ENCODE data around the gene TXNDC11.

TXNDC11 gene

GRCh38 chr16:11651796-11652195 lies 90.9 kb downstream of the TXNDC11 start:
- Histone ChIP-seq H3K36me3 (ENCODE audit: control insufficient read depth, insufficient read depth, low read length) (no peaks in the 10 kb centered on the region), H3K27ac (ENCODE audit: low read length) (no peak overlapping the region), H3K4me1 (ENCODE audit: control insufficient read depth, insufficient read depth, low read length) (no peaks in the 10 kb centered on the region), H3K27me3 (ENCODE audit: control insufficient read depth, insufficient read depth, low read length) (no peaks in the 10 kb centered on the region), H3K4me3 (ENCODE audit: low read length) (no peak overlapping the region), H3K9me3 (ENCODE audit: control insufficient read depth, insufficient read depth, low read length) (no peaks in the 10 kb centered on the region)
- WGBS (ENCODE audit: insufficient coverage, insufficient read length): no CpG with 5 or more reads among the region's 8 CpGs
- DNase-seq (ENCODE audit: low read depth, low spot score): no peak

DNA sequence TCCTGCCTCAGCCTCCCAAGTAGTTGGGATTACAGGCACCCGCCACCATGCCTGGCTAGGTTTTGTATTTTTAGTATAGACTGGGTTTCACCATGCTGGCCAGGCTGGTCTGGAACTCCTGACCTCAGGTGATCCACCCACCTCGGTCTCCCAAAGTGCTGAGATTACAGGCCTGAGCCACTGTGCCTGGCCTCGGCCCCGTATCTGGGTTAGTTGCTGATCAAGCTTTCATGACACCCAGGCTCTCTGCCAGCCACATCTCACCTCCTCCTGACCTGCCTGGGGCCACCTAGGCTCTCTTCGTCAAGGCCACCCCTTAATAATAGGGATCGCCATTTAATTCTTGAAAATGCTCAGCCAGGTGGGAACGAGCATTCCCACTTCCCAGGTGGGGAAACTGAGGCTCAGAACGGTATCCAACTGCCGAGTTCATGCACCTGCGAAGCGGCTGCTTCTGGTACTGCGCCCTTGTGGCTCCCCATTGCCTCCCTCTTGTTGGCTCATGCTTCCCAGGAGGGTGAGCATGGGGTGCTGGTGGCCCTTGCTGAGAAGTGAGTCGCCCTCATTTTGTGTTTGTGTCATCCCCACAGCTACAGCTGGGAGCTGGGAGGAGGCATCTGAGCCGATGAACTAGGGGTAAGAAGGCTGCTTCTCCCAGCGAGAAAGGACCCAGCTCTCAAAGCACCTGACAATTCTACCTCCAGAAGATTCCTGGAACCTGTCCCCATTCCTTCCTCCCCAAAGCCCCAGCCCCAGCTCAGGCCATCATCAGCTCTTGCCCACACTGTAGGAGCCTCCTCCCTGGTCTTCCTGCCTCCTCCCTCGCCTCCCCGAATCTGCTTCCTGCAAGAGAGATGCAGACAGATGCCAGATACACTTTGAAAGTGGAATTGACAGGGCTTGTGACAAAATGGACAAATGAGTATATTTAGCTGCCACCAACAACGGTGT lies 91.7 kb downstream of the TXNDC11 start:
- Histone ChIP-seq H3K4me1 (ENCODE audit: control insufficient read depth, insufficient read depth, low read length) (no peaks in the 10 kb centered on the region), H3K4me3 (ENCODE audit: low read length) (no peak overlapping the region), H3K9me3 (ENCODE audit: control insufficient read depth, insufficient read depth, low read length) (no peaks in the 10 kb centered on the region), H3K27ac (ENCODE audit: low read length) (no peak overlapping the region), H3K36me3 (ENCODE audit: control insufficient read depth, insufficient read depth, low read length) (no peaks in the 10 kb centered on the region), H3K27me3 (ENCODE audit: control insufficient read depth, insufficient read depth, low read length) (no peaks in the 10 kb centered on the region)
- no CpG with 5 or more reads among the region's 18 CpGs for WGBS (ENCODE audit: insufficient coverage, insufficient read length)
- no peak for DNase-seq (ENCODE audit: low read depth, low spot score)

DNA sequence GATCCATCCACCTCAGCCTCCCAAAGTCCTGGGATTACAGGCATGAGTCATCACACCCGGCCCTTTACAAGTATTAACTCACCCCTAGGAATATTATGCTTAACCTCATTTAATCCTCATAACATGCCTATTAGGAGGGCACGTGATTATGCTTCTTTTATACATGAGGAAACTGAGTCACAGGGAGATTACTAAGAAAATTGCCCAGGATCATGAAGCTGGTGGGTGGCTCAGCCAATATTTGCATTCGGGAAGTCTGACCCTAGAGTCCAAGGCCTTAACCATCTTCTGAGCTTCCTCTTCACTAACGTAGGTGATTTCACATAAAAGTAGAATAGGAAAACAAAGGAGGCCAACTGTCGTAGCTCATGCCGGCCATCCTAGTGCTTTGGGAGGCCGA lies 93.4 kb downstream of the TXNDC11 start:
- Histone ChIP-seq H3K27me3 (ENCODE audit: control insufficient read depth, insufficient read depth, low read length) (no peaks in the 10 kb centered on the region), H3K4me3 (ENCODE audit: low read length) (no peak overlapping the region), H3K4me1 (ENCODE audit: control insufficient read depth, insufficient read depth, low read length) (no peaks in the 10 kb centered on the region), H3K36me3 (ENCODE audit: control insufficient read depth, insufficient read depth, low read length) (no peaks in the 10 kb centered on the region), H3K9me3 (ENCODE audit: control insufficient read depth, insufficient read depth, low read length) (no peaks in the 10 kb centered on the region), H3K27ac (ENCODE audit: low read length) (no peak overlapping the region)
- WGBS (ENCODE audit: insufficient coverage, insufficient read length): no CpG with 5 or more reads among the region's 7 CpGs
- DNase-seq (ENCODE audit: low read depth, low spot score): no peak

- H3K4me3 ChIP-seq (ENCODE audit: low read length): no peak overlapping the region
- no peak overlapping the region for H3K27ac ChIP-seq (ENCODE audit: low read length)
- H3K36me3 ChIP-seq (ENCODE audit: control insufficient read depth, insufficient read depth, low read length): no peaks in the 10 kb centered on the region
- no peaks in the 10 kb centered on the region for H3K27me3 ChIP-seq (ENCODE audit: control insufficient read depth, insufficient read depth, low read length)
- H3K9me3 ChIP-seq (ENCODE audit: control insufficient read depth, insufficient read depth, low read length): no peaks in the 10 kb centered on the region
- WGBS (ENCODE audit: insufficient coverage, insufficient read length): no CpG with 5 or more reads among the region's 4 CpGs
- DNase-seq (ENCODE audit: low read depth, low spot score): no peak
- H3K4me1 ChIP-seq (ENCODE audit: control insufficient read depth, insufficient read depth, low read length): peaks cover 4% of the 10 kb centered on the region; the same call in 1 of the 2 replicates
These were observed 99.9 kb downstream of the TXNDC11 start for GRCh38 chr16:11642765-11643116.

DNA sequence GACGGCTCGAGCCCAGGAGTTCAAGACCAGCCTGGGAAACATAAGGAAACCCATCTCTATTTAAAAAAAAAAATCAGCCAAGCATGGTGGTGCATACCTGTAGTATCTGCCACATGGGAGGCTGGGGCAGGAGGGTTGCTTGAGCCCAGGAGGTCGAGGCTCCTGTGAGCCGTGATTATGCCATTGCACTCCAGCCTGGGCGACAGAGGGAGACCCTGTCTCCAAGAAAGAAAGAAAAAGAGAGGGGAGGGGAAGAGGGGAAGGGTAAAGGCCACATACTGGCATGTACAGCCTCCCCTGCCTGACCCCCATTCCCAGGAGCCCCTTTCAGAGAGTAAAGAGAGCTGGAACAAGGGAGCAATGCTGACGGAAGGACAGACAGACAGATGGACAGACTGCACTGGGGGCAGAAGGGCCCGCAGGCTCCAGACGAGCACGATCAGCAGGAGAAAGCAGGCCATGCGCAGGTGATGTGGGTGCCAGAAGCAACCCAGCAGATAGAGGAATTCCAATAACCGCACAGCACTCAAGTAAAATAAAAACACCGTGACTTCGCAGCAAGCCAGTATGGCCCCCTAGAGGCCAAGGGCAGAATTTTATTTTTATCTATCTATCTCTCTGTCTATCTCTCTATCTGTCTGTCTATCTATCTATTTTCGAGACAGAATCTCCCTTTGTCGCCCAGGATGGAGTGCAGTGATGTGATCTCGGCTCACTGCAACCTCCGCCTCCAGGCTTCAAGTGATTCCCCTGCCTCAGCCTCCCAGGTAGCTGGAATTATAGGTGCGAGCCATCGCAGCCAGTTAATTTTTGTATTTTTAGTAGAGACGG lies 101.5 kb downstream of the TXNDC11 start:
- Histone ChIP-seq H3K4me1 (ENCODE audit: control insufficient read depth, insufficient read depth, low read length) (peaks cover 4% of the 10 kb centered on the region; the same call in 1 of the 2 replicates), H3K36me3 (ENCODE audit: control insufficient read depth, insufficient read depth, low read length) (no peaks in the 10 kb centered on the region), H3K9me3 (ENCODE audit: control insufficient read depth, insufficient read depth, low read length) (no peaks in the 10 kb centered on the region), H3K27me3 (ENCODE audit: control insufficient read depth, insufficient read depth, low read length) (no peaks in the 10 kb centered on the region), H3K4me3 (ENCODE audit: low read length) (no peak overlapping the region), H3K27ac (ENCODE audit: low read length) (no peak overlapping the region)
- DNase-seq (ENCODE audit: low read depth, low spot score): no peak
- WGBS (ENCODE audit: insufficient coverage, insufficient read length): no CpG with 5 or more reads among the region's 20 CpGs

DNA sequence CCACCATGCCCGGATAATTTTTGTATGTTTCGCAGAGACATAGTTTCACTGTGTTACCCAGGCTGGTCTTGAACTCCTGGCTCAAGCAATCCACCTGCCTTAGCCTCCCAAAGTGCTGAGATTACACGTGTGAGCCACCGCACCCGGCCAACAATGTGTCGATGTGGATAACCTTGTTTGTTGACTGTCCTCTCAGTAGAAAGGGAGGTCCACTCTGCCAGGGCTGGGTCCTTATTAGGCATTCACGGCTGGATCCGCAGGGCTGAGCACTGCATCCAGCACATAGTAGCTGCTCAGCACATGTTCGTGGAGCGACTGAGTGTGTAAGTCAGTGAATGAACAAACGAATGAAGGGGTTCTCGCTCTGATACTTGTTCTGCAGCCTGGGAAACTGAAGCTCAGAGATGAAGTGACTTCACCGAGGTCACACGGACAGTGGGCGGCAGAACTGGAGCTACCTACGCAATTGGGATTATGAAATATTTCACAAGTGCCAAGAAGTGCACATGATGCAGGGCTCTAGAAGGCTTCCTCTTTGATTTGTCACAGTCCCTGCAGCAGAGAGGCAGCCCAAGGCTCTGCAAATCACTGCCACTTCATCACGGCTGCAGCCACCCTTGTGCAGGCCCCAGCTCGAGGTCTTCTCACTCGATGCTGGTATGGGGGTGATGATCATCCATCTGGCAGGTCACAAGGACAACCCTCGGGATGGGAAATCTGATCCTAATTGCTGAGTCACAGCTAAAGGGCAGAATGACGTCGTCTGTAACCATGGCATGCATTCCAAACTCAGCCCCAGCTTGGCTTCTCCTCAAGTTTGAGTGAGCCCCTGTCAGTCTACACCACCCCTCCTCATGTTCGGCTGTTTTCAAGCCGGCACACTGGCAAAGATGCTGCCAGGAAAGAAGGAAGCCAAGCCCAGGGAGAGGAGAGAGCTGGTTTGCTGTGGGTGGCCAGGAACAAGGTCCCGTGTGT lies 102.4 kb downstream of the TXNDC11 start:
- no peak for DNase-seq (ENCODE audit: low read depth, low spot score)
- WGBS (ENCODE audit: insufficient coverage, insufficient read length): no CpG with 5 or more reads among the region's 25 CpGs
- H3K27ac ChIP-seq (ENCODE audit: low read length): no peak overlapping the region

DNA sequence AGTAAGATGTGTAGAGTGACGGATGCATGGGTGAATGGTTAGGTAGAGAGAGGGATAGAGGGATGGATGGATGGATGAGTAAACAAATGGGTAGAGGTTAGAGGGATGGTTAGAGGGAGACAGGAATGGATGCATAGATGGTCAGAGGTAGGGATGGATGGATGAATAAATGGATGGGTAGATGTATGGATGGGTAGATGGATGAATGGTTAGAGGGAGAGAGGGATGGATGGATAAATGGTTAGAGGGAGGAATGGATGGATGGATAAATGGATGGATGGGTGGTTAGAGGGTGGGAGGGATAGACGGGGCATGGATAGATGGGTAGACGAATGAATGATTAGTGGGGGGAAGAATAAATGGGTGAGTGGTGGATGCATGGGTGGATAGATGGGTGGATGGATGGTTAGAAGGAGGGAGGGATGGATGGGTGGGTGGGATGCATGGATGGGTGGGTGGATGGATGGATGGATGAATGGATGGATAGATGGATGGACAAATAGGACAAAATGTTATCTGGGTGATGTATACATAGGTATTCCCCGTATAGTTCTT lies 103.6 kb downstream of the TXNDC11 start:
- Histone ChIP-seq H3K36me3 (ENCODE audit: control insufficient read depth, insufficient read depth, low read length) (no peaks in the 10 kb centered on the region), H3K4me3 (ENCODE audit: low read length) (no peak overlapping the region), H3K4me1 (ENCODE audit: control insufficient read depth, insufficient read depth, low read length) (peaks cover 7% of the 10 kb centered on the region; the same call in 1 of the 2 replicates), H3K27ac (ENCODE audit: low read length) (no peak overlapping the region), H3K27me3 (ENCODE audit: control insufficient read depth, insufficient read depth, low read length) (no peaks in the 10 kb centered on the region), H3K9me3 (ENCODE audit: control insufficient read depth, insufficient read depth, low read length) (no peaks in the 10 kb centered on the region)
- DNase-seq (ENCODE audit: low read depth, low spot score): no peak
- 100% methylated on average over 3 of the region's 4 CpGs for WGBS (ENCODE audit: insufficient coverage, insufficient read length)

More for the DNA sequence above, 102.4 kb downstream of the TXNDC11 start:
- no peaks in the 10 kb centered on the region for H3K36me3 ChIP-seq (ENCODE audit: control insufficient read depth, insufficient read depth, low read length)
- H3K4me3 ChIP-seq (ENCODE audit: low read length): no peak overlapping the region
- H3K27me3 ChIP-seq (ENCODE audit: control insufficient read depth, insufficient read depth, low read length): no peaks in the 10 kb centered on the region
- no peaks in the 10 kb centered on the region for H3K9me3 ChIP-seq (ENCODE audit: control insufficient read depth, insufficient read depth, low read length)
- peaks cover 5% of the 10 kb centered on the region; the same call in 1 of the 2 replicates for H3K4me1 ChIP-seq (ENCODE audit: control insufficient read depth, insufficient read depth, low read length)

DNA sequence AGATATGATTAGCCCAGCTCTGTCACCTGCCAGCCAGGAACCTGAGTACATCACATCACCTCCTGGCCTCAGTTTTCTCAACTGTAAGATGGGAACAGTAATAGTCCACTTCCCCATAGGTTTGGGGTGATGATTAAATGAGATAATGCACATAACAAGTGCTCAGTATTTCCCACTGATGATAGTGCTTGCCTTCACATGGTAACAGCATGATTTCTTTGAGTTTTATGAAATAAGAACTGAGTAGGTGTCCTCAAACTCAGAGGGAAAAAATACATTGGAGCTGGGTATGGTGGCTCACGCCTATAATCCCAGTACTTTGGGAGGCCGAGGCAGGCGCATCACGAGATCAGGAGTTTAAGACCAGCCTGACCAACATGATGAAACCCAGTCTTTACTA lies 104.5 kb downstream of the TXNDC11 start:
- peaks cover 7% of the 10 kb centered on the region; the same call in 1 of the 2 replicates for H3K4me1 ChIP-seq (ENCODE audit: control insufficient read depth, insufficient read depth, low read length)
- H3K27ac ChIP-seq (ENCODE audit: low read length): no peak overlapping the region
- H3K36me3 ChIP-seq (ENCODE audit: control insufficient read depth, insufficient read depth, low read length): no peaks in the 10 kb centered on the region
- H3K27me3 ChIP-seq (ENCODE audit: control insufficient read depth, insufficient read depth, low read length): no peaks in the 10 kb centered on the region
- H3K4me3 ChIP-seq (ENCODE audit: low read length): no peak overlapping the region
- no peaks in the 10 kb centered on the region for H3K9me3 ChIP-seq (ENCODE audit: control insufficient read depth, insufficient read depth, low read length)
- DNase-seq (ENCODE audit: low read depth, low spot score): no peak
- WGBS (ENCODE audit: insufficient coverage, insufficient read length): no CpG with 5 or more reads among the region's 4 CpGs

GRCh38 chr16:11637320-11637719 lies 105.3 kb downstream of the TXNDC11 start:
- Histone ChIP-seq H3K27me3 (ENCODE audit: control insufficient read depth, insufficient read depth, low read length) (no peaks in the 10 kb centered on the region), H3K36me3 (ENCODE audit: control insufficient read depth, insufficient read depth, low read length) (no peaks in the 10 kb centered on the region), H3K4me1 (ENCODE audit: control insufficient read depth, insufficient read depth, low read length) (peaks cover 5% of the 10 kb centered on the region; the same call in 1 of the 2 replicates), H3K4me3 (ENCODE audit: low read length) (no peak overlapping the region), H3K9me3 (ENCODE audit: control insufficient read depth, insufficient read depth, low read length) (no peaks in the 10 kb centered on the region), H3K27ac (ENCODE audit: low read length) (no peak overlapping the region)
- no peak for DNase-seq (ENCODE audit: low read depth, low spot score)
- no CpG with 5 or more reads among the region's 5 CpGs for WGBS (ENCODE audit: insufficient coverage, insufficient read length)

Measured in iPS DF 6.9 (cell line).